GM18499 (cell line): ENCODE data around the gene IGF1R.

Source experiments
- ATAC-seq: cut with Tn5 transposase; IDR thresholded peaks from one replicate; pipeline ENCODE4 v1.9.1; 2021; ENCODE audit warnings: moderate number of reproducible peaks; ENCODE audit not compliant: insufficient read depth, unreplicated experiment

IGF1R gene

DNA sequence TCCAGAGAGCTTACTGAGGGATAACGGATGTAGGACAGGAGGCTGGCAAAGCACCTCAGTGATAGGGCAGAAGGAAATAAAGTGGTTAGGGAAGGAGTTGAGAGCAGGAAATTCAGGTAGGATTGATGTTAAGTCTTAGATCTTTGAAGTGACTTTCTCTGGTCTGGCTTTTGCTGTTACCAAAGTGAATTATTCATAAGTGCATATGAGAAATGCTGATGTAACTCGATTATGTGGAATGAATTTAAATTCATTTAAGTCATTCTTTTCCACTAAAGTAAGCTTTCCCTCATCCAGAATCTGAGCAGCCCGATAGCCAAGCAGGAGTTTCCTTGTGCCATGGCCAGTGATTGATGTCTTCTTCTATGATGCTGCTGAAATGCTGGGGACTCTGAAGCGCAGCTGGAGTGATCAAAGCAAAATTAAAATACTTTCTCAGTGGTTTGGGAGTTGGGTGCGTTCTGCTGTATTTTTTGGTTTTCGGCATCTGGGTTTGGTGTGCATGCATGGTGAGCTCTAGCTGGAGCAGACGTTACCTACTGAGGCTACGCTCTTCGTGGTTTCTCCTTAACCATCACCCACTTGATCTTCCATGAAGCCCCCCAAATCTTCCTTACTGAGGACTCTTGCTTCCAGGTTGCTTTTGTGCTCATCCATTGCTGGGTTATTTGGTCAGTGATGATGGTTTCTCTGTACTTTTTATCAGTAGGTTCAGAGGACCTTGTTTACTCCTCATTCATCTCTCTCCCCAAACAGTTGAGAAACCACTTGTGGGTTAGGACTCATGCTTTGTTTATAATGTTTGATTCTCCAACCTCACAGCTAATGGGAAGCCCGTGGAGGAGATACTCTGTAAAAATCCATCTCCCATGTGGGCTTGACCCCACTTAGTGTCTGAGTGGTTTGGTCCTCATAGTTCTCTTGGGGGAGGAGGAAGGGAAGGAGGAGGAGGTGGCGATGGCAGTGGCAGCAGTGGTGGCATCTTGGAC is 72.5 kb downstream of the IGF1R start:
- no peak for ATAC-seq

DNA sequence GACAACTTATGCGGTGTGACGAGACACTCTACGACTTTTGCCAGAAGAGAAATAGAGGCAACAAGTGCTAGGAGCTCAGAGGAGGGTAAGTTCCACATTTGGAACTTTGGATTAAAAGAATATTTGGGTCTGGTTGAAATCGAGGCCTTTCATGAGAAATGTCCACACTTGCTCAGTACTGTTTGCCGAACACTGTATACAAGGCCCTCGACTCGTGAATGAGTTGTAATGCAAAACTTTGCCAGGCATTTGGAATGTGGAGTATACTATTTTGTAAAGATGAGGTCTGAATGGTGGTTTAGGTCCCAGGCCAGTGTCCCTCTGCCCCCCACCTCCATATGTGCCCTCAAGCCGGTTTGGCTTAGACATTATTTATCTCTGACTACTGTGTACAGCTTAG is 73.9 kb downstream of the IGF1R start:
- no peak for ATAC-seq

DNA sequence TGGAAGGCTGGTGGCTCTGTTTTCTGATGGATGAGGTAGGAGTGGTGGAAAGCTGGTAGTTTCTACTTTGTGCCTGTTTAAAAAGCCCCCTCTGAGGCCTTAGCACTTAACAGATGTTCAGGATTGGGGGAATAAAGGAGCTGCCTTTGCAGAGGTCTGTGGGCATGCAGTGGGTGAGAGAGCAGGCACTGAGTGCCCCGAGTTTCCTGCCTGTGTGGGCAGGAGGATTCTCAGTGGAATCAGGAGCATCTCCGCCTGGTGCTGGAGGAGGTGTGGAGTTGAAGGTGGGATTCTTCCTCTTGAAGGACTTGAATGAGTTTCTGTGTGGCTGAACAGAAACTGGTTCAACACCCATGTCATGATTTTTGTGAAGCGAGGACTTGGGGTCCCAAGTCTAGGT is 74.3 kb downstream of the IGF1R start:
- ATAC-seq: no peak

DNA sequence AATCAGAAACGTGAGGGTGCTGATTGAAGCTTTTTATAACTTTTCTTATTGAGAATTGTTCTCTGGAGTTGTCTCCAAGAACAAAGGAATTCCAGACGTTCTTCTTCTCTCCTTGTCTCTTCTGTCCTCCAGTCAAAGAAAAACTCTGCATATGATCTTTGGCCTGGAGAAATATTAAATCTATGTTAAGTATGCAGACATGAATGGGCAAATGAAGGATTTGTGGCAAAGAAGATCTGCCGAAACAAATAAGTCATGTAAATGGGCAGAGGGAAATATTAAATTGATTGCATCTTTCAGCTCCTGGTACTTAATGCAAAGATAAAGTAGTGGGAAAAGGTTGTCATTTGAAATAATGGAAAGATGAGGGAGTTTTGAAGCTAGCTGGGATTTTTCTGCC is 74.9 kb downstream of the IGF1R start:
- no peak for ATAC-seq

DNA sequence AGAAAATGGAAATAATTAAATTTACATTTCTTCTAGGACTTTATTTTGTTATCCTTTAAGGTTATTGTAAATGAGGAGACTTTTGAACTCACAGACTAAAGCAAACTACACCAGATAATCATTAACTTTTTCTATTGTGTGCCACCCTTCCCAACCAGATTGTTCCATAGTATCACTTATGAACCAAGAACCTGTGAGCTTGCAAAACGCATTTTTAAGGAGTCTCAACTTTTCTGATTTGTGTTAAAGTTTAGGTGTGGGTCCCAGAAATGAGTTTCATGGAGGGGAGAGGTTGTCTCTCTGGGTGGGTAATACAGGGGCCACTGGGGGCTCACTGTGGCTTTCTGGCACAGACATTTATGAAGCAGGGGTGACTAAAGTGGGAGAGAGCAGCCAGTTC is 75.7 kb downstream of the IGF1R start:
- no peak for ATAC-seq

DNA sequence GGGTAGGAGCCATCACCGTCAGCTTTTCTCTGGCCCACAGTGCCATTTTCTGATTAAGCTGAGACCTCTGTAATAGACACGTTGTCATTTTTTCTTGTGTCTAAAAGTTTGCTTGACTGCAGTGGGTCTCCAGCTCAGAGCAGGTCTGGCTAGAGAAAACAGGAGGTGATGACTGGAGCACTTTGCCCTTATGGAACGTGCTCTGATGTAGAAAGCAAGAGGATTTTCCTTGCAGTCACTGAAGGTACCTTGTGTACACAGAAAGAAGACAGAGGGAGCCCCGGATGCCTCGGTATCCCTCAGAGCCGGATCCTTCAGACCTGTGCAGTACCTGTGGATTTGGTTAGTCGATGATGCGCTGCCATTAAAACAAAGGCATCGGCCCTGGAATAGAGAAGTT is 76.2 kb downstream of the IGF1R start:
- ATAC-seq: no peak

DNA sequence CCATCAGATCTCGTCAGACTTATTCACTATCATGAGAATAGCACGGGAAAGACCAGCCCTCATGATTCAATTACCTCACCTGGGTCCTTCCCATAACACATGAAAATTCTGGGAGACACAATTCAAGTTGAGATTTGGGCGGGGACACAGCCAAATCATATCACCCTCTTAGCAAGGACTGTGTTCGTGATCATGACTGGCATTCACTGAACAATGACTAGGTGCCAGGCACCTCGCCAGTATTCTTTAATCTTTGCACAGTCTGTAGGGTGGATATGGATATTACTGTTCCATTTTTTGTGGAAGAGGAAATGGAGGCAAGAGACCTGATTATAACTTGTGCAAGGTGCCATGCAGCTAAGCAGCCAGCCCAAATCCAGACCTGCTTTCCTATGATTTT is 77.5 kb downstream of the IGF1R start:
- no peak for ATAC-seq

DNA sequence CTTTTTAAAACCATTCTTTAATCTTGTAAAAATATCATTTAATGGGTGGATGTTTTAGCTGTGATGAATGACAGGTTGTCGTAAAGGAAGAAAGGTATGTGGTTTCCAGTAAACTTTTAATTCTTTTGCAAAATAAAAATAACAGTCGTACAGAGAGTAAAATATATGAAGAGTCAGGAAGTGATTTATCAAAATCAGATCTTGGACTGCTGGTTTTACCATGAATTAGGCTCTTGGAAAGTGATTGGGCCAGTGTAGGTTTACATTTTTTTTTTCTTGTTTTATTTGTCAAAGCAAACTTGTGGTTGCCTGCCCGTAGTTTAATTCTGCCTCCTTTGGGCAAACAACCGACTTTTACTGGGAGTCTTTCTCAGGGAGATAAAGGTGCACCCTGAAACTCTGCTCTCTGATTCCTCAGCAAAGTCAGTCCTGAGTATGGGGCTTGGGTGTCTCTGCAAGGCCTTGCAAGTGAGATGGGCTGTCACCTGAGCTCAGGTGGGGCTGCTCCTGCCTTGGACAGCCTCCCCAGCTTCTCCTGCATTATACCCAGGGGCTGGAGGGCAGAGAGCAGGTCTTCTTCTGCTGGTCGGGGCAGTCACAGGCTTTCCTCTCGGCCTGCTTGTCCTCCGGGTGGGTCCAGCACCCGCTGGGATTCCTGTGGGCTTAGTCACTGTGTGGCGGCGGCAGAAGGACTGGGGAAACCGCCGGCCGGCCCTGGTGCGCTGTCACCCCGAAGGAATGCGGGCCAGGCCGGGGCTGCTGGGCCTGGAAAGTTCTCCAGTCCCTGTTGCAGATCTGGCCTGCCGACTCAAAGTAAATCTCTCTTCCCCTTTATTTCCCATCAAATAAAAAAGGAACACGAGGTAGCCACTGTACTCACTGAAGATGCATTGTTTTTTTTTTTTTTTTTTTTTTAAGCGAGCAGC is 79.0 kb downstream of the IGF1R start:
- no peak for ATAC-seq

DNA sequence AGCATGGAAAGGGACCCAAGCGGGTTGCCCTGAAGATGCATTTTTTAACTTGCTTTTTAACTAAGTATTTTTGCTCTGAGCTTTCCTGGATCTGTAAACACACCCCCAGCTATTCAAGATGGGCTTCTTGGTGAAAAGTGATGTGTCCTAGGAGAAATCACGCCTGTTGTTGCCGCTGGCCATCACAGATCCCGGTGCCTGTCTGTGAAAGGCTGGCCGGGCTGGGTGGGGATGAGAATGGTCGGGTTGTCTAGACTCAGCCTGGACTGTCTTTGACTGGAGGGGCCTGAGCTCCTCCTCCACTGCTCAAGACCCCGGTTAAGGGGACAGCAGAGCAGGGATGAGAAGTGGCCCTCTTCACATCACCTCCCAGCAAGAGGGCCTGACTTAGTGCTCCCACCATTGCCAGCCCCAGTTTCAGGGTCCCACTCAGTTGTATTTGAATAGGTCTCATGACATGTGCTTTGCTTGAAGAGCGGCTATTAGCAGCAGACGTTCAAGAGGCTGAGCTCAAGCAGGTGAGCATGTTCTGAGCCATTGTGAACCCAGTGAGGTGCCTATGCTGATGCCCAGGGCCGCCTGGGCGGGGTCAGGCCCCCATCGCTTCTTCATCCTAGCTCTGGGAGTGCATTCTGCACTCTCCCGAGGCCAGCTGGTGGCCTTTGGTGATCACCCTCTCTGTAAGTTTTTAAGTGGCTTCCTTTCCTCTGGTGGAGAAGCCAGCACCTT is 79.9 kb downstream of the IGF1R start:
- no peak for ATAC-seq

DNA sequence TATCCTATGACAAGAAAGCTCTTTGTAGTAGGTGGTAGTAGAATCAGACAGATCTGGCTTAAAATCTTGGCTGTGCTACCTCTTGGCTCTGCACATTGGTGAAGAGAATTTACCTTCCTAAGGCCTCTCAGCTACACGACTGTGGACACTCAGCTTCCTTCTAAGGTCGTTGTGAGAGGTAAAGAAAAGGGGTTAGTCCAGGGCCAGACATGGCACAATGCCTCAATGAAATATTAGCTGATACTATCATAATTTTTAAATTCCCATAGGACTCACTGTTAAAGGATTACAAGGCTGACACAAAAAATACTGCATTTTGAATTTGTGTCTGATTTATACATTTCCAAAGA is 80.4 kb downstream of the IGF1R start:
- no peak for ATAC-seq

DNA sequence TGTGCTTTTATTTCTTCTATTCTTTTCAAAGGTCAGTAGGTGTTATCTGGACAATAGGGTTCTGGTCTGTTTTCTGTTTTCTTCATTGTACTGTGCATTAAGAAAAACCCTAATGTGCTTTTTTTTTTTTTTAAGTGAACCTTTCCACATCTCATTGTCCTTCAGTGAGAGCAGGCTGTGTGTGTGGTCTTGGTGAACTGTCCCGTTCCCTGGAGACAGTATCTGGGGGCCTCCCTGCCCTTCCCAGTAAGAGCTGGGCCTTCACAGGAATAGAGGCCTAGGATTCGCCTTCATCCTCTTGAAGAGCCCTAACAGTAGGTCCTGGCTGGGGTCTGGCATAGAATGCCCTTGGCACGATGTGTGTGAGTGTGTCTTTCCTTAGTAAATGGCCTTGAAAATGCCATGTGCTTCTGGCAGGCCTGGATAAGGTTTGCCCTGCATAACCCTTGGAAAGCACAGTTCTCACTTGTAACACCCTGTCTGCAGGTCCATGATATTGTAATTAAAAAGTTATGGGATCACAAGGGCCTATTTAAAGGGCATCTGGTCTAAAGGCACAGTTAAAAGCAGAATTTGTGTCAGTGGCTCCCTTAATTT is 81.2 kb downstream of the IGF1R start:
- ATAC-seq: no peak

DNA sequence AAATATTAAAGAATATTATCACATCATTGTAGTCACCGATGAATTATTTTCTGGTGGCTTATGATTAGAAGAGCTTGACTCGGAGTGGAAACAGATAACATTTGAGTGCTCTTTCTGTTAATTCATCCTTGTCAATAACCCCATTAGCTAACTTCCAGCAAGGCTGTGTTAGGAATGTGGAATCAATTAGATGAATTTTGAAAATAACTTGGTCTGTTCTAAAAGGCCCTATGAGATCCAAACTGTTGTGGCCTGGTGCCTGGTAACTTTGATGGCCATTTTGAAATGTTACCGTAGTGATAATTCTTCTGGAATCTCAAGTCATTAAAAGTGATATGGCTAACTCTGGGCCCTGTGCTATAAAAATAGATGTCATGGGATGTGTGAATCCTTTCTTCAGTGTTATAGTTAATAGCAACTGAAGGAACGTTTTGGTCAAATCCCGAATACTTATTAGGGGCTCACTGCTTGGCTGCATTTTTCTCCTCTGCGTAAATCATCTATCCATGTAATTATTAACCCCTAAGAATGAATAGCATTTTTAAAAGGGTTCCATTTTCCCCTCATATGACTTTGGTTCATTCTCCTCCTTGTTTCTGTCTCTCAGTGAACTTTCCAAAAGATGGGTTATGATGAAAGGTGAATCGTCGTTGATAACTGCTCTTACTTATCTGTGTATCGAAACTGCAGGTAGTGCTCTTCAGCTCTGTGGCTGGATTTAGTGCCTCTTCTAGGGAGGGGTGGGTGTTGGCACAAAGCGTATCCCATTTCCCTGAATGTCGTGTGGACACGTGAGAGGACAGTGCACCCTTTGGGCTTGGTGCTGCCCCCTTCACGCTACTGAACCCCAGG is 82.7 kb downstream of the IGF1R start:
- no peak for ATAC-seq

DNA sequence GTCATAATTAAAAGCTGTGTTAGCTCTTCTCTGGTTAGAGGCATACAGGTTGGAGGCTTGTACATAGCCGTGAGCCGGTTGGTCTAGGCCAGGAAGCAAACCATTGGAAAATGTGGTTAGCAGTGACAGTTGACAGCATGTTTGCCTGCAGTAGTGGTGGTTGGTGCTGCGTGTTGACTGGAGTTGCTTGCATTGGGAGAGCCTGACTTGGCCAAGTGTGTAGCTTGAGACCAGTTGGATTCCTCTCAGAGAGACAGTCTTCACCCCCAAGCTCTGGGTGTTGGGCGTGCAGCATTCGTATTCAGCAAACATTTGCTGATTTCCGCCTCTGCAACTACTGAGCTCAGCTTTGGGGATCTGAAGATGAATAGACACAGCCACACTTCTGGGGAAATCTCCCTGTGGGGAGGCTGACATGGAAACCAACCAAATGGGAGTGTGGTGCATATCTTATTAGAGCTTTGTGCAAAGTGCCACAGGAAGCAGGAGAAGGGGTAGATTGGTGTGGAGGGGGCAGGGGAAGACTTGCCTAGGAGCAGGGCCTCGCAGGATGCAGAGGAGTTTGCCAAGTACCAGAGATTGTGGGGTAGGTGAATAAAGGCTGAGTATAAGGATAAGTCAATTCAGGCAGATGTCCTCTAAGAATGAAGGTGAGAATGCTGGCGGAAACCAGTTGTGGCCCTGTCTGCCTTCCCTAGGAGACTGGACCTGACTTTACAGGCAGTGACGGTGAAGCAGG is 83.5 kb downstream of the IGF1R start:
- ATAC-seq: no peak

DNA sequence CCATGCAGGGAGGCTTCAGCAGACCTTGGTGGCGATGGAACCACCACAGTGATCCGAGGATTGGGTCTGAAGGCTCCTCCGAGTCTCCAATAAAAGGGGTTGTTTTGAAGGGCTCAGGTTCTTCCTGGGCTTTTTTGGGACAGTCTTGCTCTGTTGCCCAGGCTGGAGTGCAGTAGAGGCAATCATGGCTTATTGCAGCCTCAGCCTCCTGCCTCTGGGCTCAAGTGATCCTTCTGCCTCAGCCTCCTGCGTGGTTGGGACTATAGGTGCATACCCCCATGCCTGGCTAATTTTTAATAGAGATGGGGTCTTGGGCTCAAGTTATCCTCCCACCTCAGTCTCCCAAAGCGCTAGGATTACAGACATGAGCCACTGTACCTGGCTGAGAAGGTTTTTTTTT is 84.8 kb downstream of the IGF1R start:
- ATAC-seq: no peak

DNA sequence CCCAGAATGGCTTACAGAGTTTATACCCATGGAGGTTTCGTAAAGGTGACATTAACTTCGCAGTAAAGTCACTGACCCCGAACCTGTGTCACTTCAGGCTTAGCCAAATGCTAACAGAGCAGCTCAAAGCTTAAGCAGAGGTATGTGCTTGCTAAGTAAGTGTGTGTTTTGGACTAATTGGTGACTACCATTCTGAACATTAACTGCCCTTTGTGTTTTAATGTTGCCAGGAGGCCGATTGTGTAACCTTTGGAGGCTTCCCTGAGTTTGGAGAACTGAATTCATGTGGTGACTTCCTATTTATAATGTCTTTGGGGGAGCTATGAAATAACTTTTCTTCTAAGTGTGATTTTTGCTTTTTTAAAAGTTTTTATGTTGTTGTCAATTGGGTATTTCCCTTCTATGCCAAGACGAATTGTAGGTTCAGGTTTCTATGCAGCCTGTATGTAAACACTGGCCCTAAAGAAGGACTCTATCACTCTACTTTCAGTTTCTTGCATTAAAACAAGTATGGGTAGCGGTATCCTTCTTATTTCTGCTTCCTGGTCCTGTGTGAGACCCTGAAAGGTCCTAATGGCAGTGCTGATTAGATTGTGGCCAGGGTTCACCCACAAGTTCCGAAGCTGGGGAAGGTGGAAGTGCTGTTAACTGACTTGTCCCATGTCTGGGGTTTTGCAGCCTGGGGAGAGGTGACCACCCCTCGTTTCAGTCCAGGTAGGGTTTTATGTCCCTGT is 86.3 kb downstream of the IGF1R start:
- no peak for ATAC-seq

DNA sequence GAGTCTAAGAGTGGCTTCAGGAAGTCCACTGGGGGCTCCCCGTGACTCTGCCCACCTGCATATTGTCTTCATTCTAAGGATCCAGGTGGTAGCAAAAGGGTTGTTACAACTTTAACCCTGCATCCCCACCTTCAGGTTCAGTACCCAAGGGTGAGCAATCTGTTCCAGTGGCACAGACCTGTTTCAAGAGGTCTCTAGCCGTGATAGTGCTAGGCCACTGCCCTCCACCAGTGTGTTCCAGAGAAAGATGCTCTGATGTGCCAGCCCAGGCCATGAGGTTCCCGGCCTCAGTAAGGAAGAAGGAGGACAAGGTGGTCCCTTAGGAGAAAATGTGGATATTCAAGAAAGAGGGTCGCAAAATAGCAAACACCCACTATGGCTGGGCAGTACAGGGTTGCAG is 87.0 kb downstream of the IGF1R start:
- no peak for ATAC-seq

DNA sequence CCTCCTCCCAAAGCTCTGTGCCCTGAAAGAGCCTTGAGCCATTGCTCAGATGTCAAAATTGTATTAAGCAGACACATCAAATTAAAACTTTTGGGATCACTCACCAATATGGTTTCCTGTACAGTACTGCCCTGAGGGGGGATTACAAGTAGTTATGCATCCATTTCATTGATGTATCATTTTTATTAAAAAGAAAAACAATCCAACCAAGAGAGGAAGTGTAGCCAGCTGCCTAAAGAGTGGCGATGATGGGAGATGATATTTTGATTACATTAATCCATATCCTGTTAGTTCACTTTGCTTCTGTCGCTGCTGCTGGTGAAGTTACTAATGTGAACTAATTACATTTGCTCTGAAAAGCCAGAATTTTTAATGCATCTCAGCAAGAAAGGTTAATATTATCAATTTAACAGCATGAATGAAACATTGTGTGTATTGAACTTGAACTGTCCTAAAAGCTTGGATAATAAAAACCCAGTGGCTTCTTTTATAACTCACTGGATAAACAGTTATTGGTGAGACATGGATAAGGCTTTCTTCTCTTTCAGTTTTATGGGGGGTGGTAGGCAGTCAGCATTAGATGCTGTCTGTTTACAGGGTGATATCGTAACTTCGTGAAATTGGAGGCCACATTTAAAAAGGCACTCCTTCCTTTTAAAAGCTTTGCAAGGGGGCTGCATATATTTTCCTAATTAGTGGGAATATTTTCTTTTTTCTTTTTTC is 87.7 kb downstream of the IGF1R start:
- ATAC-seq: no peak
